ENCODE results near the gene UTS2.

The UTS2 gene

GRCh38 chr1:7863756-7864328 is 11.0 kb upstream of the UTS2 start:
- TF ChIP-seq CTCF (conservative IDR thresholded peaks at IDR 0.05; ENCODE audit: low read depth, low read length), result no peak
- DNase-seq (ENCODE audit: low read depth), result no peak

GRCh38 chr1:7862211-7863060 is 9.6 kb upstream of the UTS2 start:
- TF ChIP-seq CTCF (conservative IDR thresholded peaks at IDR 0.05; ENCODE audit: low read depth, low read length), result no peak
- no peak for DNase-seq (ENCODE audit: low read depth)
- H3K4me3 ChIP-seq (ENCODE audit: low read depth, low read length), result no peak overlapping the region

More at GRCh38 chr1:7863756-7864328, 11.0 kb upstream of the UTS2 start:
- no peak overlapping the region for H3K4me3 ChIP-seq (ENCODE audit: low read depth, low read length)

- no peak for TF ChIP-seq CTCF (conservative IDR thresholded peaks at IDR 0.05; ENCODE audit: low read depth, low read length)
- DNase-seq (ENCODE audit: low read depth), result no peak
- no peak overlapping the region for H3K4me3 ChIP-seq (ENCODE audit: low read depth, low read length)
These were observed 8.6 kb upstream of the UTS2 start for GRCh38 chr1:7861452-7861851.

GRCh38 chr1:7860130-7860529 is 7.3 kb upstream of the UTS2 start:
- no peak overlapping the region for H3K4me3 ChIP-seq (ENCODE audit: low read depth, low read length)
- no peak for TF ChIP-seq CTCF (conservative IDR thresholded peaks at IDR 0.05; ENCODE audit: low read depth, low read length)
- no peak for DNase-seq (ENCODE audit: low read depth)

- no peak overlapping the region for H3K4me3 ChIP-seq (ENCODE audit: low read depth, low read length)
- TF ChIP-seq CTCF (conservative IDR thresholded peaks at IDR 0.05; ENCODE audit: low read depth, low read length), result no peak
- DNase-seq (ENCODE audit: low read depth), result no peak
These were observed 6.5 kb upstream of the UTS2 start for GRCh38 chr1:7859406-7859805.

- TF ChIP-seq CTCF (conservative IDR thresholded peaks at IDR 0.05; ENCODE audit: low read depth, low read length), result no peak
- no peak for DNase-seq (ENCODE audit: low read depth)
- no peak overlapping the region for H3K4me3 ChIP-seq (ENCODE audit: low read depth, low read length)
These were observed 5.1 kb upstream of the UTS2 start for GRCh38 chr1:7857985-7858384.

GRCh38 chr1:7857000-7857399 is 4.1 kb upstream of the UTS2 start:
- no peak for TF ChIP-seq CTCF (conservative IDR thresholded peaks at IDR 0.05; ENCODE audit: low read depth, low read length)
- H3K4me3 ChIP-seq (ENCODE audit: low read depth, low read length), result no peak overlapping the region
- DNase-seq (ENCODE audit: low read depth), result no peak

Data from choroid plexus epithelial cell (primary cell).